ENCODE measurements around the gene SCG3.

The SCG3 gene

DNA sequence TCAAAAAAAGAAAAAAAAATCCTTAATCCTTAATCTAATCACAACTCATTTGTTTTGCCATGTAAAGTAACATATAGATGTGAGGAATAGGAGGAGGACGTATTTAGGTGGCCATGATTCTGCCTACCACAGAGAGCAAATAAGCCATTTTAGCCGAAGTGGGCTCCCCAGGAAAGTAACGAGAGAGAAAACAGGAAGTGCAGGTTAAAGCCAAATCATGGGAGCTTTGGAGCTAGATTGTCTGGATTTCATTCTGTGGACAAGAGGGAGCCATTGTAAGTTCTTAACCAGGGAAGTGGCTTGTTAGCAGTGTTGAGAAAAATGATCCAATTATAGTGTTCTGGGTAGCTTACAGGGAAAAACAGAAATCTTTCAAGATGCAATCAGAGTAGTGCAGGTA, 79.5 kb downstream of the SCG3 start:
- no peak for DNase-seq

DNA sequence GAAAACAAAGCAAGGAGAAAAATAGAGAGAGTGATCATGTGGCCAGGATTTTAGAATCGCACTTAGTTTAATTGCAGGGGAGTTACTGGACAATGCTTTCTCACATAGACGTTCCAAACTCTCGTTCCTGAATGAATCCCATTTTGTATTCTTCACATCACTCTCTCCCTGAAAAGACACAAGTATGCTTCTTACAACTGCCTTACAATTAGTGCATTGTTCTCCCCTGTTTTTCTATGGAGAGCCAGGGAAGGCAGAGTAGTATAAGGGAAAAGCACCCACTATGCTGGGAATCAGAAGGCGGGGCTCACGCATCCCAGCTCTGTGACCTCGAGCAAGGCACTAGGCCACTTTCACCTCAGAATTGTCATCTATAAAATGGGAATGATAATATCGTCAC, 84.4 kb downstream of the SCG3 start:
- DNase-seq = no peak

DNA sequence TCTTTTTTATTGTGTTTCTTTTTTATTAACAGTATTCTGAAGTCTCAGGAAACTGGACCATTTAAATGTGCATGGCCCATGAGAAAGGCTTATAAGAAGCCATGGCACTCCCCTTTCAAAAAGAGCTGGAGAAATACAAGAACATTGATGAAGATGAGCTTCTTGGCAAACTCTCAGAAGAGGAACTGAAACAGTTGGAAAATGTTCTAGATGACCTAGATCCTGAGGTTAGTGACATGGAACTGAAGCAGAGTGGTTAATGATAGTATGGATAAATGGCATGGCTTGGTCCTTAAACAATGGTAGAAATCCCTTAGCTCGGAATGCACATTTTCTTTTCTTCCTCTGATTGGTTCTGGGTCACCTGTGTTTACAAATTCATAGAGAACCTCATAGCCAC, 85.0 kb downstream of the SCG3 start:
- DNase-seq = no peak

DNA sequence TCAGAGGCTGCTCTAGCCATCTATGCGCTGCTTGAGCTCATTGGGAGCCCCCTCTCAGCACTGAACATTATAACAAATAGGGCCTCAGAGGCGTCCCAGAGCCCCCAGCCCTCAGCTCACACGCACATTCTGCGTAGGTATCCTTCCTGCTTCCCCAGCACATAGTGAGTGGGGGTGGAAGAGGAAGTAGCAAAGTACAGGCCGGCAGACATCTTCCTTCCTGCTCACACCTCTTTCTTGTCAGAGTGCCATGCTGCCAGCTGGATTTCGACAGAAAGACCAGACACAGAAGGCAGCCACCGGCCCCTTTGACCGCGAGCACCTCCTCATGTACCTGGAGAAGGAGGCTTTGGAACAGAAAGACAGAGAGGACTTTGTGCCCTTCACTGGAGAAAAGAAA, 86.7 kb downstream of the SCG3 start:
- DNase-seq = no peak
